ENCODE measurements around the gene JAM2. TPM values are rescaled to one million over a fixed set of nuclear protein-coding genes. Genes with fewer than 3 reads are reported as not detected.

JAM2 gene
- total RNA-seq, 1 experiment from 2014 or later, result 1.7 TPM

- ChIA-PET CTCF (no interaction called here), POLR2A (ENCODE audit: low non-redundant PET) (no interaction called here)
- Histone ChIP-seq H3K4me1 (ENCODE audit: insufficient read depth, low read length, poor library complexity, severe bottlenecking) (no peaks in the 10 kb centered on the region), H3K27ac (ENCODE audit: low read depth, low read length, poor library complexity, severe bottlenecking) (no peak overlapping the region), H3K27me3 (replicated peaks; ENCODE audit: insufficient read depth, low read depth, low read length, poor library complexity) (no peaks in the 10 kb centered on the region), H3K36me3 (ENCODE audit: insufficient read depth, low read length, poor library complexity, severe bottlenecking) (peaks cover 42% of the 10 kb centered on the region), H3K9me3 (ENCODE audit: low read depth, low read length, poor library complexity, severe bottlenecking) (no peaks in the 10 kb centered on the region), H3K4me3 (ENCODE audit: low read depth, low read length, poor library complexity, severe bottlenecking) (no peak overlapping the region)
- DNase-seq (ENCODE audit: low spot score), result no peak
- TF ChIP-seq CTCF (conservative IDR thresholded peaks at IDR 0.05; ENCODE audit: low read depth, low read length) (no peak), EZH2 (IDR thresholded peaks at IDR 0.05; ENCODE audit: borderline replicate concordance, low read depth, low read length, poor library complexity, severe bottlenecking) (no peak)
- intact Hi-C loops (cut with micrococcal nuclease; ENCODE audit: unreplicated experiment), result no loop called here
- no TSS peak for BruUV-seq (replicated peaks)
These were observed 125.0 kb downstream of the JAM2 start for GRCh38 chr21:25764065-25764464.

Other genes starting within 250 kb of the JAM2 start
- 57.1 and 57.6 TPM in 2 replicates for gene MRPL39, start 31.8 kb upstream of the JAM2 start, total RNA-seq (2021)
- 173 and 185 TPM in 2 replicates for gene ATP5PF, start 95.6 kb downstream of the JAM2 start, total RNA-seq (2021)
- 23.9 and 26.2 TPM in 2 replicates for gene GABPA, start 95.7 kb downstream of the JAM2 start, total RNA-seq (2021)

Measured in A673 (cell line).